GM18907 (cell line): Measurements from ENCODE around the gene SASH1.

ENCODE experiments used
- ATAC-seq: cut with Tn5 transposase; IDR thresholded peaks from one replicate; pipeline ENCODE4 v1.9.1; 2021; ENCODE audit warnings: mild to moderate bottlenecking, moderate library complexity; ENCODE audit not compliant: unreplicated experiment

The SASH1 gene

DNA sequence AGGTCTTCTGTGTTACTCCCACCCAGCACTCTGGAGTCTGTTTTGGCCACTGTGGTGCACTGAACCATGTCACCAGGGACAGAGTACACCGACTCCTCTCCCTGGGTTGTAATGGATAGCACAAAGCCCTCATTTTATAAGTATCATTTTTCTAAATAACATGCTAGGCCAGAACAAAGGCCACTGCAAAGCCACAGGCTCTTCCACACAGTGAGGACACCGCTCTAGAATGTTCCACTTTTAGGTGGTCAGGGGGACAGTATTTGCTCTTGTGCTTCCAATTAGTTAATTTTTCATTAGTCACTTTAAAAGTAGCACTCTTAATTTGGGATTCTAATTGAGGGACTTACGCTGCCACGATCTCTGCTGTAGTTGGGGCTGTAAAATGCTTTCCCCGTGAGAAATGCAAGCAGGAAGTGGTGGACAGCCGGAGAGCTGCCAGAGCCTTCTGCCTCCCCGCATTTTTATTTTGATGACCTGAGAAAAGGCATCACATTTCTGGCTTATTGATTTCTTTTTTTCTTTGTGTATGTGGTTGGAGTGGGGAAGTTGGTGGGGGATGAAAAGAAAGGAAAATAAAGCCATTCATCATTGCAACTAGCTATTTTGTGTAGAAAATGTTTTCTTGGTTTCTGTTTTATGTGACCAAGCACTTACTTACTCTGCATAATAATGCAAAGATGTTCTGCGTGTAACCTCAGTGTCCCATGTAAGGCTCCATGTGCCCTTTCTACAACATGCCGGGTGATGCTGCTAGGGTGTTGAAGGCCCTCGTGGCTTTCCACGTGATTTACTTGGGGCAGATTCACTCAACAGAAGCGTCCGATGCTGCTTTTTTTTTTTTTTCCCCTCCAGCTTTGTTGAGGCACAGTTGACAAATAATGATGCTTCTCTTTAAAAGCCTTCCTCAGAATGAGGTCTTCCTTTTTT is 195.9 kb downstream of the SASH1 start:
- ATAC-seq = no peak

DNA sequence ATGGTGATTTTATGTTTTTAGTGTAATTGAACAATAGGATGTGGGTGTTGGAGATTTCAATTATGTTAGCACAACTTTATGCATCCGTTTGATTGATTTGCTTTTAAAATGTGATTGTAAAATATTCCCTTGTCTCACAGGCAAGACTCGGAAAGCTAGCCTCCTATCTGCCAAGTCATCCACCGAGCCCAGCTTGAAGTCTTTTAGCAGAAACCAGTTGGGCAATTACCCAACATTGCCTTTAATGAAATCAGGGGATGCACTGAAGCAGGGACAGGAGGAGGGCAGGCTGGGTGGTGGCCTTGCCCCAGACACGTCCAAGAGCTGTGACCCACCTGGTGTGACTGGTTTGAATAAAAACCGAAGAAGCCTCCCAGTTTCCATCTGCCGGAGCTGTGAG is 200.9 kb downstream of the SASH1 start:
- ATAC-seq = no peak

DNA sequence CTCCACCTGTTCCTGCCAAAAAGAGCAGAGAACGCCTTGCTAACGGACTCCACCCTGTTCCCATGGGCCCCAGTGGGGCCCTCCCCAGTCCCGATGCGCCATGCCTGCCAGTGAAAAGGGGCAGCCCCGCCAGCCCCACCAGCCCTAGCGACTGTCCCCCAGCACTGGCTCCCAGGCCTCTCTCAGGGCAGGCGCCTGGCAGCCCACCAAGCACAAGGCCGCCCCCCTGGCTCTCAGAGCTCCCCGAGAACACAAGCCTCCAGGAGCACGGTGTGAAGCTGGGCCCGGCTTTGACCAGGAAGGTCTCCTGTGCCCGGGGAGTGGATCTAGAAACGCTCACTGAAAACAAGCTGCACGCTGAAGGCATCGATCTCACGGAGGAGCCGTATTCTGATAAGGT is 201.8 kb downstream of the SASH1 start:
- ATAC-seq = no peak

DNA sequence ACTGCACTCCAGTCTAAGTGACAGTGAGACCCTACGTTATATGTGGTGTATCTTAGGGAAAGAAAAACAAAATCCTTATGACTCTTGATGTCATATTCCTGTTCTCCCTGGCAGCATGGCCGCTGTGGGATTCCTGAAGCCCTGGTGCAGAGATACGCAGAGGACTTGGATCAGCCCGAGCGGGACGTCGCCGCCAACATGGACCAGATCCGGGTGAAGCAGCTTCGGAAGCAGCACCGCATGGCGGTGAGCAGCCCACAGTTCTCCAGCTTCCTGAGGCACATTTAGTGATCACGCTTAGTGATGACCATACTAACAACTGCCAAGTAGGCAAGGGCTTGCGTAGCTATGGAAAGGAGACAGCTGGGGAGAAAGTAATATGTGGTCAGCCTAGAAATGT is 203.3 kb downstream of the SASH1 start:
- no peak for ATAC-seq

DNA sequence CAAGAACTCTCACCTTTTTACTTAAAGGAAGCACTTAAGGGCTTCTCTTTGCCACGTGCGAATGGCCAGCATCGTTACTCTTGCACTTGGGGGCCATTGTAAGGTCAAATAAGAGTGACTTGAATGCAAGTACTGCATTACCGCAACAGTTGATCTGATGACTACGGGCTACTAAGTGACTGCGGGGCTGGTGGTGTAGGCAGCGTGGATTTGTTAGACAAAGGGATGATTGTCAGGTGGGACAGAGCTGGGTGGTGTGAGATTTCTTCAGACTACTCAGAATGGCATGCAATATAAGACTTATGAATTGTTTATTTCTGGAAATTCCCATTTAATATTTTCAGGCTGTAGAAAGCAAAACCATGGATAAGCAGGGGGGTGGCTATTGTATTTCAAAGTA is 204.5 kb downstream of the SASH1 start:
- no peak for ATAC-seq

DNA sequence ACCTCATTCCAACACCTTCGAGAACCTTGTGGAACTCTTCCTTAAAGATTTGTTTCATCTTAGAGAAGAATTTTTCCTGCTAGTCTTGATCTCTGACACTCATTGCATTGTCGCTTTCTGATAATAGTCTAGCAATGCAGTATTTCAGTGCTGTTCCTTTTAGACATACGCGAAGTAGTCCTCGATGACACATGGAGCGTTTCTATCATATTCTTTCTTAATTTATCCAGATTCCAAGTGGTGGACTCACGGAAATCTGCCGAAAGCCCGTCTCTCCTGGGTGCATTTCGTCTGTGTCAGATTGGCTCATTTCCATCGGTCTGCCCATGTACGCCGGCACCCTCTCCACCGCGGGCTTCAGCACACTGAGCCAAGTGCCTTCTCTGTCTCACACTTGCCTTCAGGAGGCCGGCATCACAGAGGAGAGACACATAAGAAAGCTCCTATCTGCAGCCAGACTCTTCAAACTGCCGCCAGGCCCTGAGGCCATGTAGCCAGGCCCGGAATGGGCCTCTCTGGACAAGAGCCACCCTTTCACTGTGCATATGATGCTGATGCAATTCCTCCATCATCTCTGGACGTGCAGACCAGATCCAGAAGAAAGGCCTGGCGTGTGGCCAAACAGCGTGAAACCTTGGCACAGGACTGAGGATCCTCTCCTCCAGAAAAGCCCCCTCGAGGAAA is 205.6 kb downstream of the SASH1 start:
- ATAC-seq = no peak

DNA sequence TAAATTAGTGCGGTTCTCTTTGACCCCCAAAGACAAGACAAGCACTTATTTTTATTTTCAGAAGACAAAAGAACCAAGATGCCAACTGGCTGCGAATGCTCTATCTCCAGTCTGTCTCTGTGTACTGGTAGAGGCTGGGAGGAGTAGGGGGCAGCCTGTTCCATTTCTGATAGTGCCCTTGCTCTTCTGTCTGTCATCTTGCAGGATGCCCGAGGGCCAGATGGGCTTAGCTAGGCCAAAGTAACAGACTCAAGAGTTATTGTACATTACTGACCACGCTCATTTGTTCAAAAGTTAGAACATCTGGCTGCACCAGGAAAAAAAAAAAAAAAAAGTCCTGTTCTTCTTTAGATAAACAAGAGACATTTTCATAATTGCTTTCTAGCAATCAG is 206.1 kb downstream of the SASH1 start:
- no peak for ATAC-seq

DNA sequence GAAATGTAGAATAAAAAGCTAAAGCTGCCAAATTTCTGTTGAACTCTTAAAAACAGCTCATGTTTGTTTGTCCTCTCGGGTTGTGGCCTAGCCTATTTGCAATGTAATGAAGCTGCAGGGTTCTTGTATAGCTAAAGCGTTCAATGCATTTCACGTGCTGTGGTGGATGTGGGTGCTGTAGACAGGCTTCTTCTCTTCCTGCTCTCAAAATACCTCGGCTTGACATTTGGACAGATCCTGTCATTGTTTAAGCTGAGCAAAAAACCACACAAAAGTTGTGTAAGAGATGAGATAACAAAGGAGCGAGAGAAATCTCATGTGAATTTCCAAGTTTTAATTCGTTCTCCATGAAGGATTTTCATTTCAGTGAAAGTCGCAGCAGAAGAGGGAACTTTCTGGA is 207.9 kb downstream of the SASH1 start:
- ATAC-seq = no peak

DNA sequence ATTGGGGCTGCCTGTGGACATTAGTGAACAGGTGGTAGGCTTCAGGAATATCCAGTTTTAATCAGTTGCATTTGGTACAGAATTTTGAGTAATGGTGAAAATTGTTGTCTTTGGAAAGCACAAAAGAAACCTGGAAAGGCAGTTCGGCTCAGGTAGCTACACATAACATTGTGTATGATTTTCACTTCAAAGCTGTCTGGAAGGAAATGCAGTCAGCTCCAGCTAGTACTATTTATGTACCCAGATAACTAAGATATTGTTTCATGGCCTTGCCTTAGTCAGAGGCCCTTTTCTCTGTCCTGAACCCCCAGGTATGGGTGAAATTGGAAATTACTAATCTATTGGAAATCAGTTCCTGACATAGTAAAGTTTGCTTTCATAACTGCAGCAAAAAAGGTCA is 208.6 kb downstream of the SASH1 start:
- ATAC-seq = no peak

DNA sequence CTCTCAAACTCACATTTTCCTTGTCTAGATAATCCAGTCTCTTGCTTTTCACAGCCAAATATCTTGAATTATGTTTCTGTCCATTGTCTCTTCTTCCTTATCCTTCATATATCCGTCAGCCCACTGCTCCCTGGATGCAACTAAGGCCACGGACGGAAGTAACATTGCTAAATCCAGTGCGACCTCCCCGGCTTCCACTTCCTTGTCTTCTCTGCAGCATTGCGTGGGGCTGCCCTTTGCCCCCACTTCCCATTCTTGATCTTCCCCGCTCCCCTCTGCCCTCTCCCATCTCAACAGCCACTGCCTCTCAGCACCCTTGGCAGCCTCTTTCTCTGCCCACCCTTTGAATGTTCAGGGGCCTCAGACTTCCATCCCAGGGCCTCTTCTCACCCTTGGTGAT is 213.8 kb downstream of the SASH1 start:
- no peak for ATAC-seq

DNA sequence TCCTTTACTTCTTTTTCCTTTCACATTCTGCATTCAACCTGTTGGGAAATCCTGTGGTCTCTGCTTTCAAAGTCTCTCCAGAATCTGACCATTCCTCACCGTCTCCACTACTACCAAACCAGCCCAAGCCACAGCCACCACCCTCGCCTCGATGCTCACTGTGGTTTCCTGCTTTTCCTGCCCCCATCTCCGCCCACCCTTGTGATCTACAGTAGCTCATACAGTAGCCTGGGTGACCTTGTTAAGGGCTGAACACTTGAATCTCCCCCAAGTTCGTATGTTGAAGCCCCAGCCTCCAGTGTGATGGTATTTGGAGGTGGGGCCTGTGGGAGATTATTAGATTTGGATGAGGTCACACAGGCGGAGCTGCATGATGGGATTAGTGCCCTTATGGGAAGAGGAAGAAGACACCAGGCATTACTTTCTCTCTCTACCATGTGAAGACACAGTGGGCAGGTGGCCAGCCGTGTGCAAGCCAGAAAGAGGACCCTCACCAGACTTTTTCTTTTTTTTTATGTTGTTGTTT is 215.2 kb downstream of the SASH1 start:
- ATAC-seq = peak; percentile 56

DNA sequence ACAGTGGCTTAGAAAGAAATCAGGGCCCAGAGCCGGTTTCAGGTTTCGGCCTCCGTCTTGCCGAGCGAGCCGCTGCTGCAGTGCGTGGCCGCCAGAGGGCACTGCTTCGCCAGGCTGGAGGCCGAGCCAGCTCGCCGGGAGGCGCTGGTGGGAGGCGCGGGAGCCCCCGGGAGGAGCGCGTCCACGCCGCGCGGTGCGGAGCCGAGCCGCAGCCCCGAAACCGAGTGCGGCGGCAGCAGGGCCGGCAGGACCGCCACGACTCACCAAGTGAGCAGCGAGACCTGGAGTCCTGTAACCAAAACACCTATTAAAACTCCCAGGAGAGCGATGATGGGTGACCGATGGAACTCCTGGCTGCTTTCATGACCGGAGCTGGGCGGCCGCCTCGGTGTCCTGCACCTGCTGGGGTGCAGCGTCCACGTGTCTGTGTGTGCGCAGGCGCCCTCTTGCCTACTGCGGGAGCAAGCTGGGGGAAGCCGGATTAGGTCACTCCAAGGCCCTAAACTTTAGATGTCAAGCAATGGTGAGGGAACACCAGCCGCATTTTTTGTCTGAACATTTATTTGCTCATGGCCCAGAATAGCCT is 217.3 kb downstream of the SASH1 start:
- ATAC-seq = peak; percentile 90

DNA sequence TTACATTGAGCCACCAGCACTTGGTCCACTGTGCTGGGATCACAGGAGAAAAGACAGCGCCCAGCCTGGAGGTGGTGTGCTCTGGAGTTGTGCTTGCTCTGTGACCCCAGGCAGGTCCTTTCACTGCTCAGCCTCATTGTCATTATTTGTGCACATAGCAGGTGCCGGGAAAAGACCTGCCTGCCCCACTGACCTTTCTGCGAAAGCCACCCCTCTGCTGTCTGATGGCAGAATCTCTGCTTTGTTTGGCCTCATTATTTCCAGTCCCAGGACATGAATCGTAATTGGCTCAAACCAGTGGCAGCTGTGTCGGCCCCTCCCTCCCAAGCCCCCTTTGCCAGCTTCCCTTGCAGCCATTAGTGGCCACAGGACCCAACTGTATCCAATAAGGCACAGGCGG is 219.0 kb downstream of the SASH1 start:
- no peak for ATAC-seq

DNA sequence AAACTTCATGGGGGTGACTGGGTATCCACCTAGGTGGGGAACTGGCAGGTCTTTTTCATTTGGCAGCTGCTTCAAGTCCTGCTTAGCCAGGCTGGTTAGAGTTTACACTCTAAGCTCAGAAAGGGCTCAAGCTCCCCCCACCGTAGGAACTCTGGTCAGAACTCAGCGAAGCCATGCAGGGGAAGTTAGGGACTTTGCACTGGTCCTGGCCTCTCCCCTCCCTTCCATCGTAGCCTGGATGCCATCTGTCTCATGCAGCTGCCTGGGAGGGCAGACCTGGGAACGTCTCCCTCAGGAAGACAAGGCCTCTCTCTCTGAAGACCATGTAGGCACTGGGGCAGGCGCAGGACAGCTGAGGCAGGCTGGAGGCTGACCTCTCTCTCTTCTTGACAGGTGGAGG is 220.4 kb downstream of the SASH1 start:
- ATAC-seq = no peak

DNA sequence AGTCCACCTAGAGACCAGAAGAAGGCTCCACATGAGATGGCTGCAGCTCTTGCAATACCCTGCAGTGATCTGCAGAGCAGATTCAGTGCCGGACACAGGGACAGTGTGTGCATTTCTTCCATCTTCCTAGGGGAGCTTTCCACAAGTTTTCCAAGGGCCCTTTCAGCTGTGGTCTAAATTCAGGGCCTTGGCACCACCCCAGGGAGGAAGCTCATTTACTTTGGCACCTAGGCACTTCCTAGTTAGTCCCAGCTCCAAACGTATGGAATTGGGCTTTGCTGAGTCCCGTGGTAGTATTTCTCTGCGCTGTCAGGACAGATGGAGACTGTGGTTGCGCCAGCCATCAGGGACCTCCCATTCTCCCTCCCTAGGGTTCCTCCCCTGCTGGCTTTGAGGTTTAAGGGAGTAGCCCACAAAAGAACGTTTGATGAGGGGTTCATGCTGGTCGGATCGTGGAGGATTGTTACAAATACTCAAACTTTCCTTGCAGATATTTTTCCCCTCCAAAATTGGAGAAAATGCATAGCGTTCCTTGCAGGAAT is 221.9 kb downstream of the SASH1 start:
- ATAC-seq = no peak

DNA sequence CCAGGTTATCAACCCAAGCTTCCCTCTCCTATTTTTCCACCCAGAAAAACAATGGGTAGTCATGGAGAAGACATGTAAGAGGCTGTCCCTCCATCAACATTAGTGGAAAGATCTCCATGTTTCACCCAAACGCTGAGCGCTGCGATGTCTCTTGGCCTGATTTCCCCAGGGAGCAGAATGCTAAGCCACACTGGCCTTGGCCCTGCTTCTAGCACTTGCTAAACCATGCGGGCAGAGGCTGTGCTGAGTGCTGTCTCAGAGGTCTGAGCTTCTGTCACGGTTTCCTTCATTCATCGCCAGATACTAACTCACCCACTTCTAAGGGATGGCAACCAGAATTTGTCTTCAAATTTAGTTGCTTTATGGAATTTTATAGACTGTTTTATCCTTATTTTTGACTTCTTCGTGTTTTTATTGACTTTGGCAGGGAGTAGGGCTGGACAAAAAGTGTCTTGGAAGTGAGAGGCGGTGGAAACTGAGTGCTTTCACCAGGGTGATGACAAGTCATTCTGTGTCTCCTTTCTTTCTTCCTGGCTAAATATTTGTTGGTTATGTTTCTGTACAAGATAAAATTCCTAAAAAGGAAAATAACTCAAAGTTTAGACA is 222.8 kb downstream of the SASH1 start:
- ATAC-seq = no peak

DNA sequence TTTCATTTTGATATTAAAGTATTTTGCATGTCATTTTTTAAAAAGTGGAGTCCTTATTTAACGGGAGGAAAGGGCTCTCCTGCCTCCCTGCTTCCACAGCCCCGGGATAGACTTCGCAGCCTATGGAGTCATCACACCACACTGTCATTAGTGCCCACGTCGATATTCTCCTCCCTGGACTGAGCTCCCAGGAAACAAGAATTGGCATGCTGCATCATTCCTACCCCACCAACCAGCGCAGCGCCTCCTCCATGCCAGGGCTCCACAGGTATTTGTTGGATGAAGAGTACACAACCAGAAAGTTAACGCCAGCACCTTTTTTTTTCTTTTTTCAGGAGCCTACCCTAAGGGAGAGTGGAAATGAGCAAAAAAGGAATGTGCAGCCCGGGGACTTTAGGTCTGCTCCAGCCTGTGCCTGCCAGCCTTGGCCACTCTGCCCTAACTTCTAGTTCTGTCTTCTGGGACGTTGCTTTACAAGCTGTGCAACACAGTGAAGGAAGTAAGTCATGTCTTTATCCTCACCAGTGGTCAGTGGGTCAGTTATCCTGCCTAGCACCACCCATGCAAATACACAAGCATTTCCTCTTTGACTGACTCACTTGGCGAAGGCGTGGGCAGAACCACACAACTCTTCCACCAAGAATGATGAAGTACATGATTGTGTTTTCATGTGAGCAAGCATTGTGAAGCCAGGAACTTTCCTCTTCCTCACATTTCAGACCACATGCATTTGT is 223.5 kb downstream of the SASH1 start:
- peak; percentile 54 for ATAC-seq

DNA sequence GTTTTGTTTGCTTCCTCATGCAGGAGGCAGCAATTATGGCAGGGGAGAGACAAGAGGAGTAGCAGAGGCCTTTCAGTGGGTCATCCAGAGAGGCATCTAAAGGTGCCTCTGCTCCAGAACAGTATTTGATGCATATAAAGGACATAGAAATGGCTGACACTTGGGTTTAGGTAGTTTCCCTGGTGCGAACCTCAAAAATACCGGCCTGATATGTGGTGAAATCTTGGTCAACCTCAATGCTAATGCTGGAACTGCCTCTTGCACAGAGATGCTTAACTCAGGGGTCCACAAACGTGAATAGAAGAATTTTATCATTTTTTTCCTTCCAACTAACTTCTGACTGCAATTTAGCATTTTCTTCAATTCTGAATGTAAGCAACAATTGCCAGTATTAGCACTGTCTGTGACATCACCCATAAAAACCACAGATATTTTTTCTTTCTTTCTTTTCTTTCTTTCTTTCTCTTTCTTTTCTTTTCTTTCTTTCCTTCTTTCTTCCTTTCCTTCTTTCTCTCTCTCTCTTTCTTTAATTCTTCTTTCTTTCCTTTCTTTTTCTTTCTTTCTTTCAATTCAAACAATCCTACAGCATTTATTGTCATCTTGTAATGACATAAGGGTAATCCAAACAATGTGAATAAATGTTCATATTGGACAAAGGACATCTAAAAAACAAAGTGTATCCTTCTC is 224.2 kb downstream of the SASH1 start:
- peak; percentile 70 for ATAC-seq

DNA sequence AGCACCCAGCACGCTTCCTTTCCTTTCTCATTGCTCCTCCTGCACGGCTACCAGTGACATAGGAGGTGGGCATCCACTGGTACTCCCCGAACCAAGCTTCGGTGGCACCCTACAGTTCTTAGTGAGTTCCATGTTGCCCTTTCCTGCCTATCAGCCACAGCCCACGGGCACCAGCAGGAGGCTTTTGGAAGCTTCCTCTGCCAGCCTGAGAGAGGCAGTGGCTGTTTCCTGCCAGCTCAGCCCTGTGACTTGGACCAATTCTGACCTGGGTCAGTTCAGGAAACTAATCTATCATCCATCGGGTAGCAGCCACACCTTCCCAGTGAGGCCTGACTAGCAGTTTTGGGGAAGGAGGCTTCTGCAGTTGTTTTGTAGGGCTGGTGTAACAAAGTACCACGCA is 227.8 kb downstream of the SASH1 start:
- no peak for ATAC-seq
